ENCODE measurements around the gene SRPK2.
"Not testable (repeated sequence)": the region's sequence is repeated elsewhere in the genome, so short reads cannot be mapped to it uniquely, and the experiment has no call there.

SRPK2 gene

DNA sequence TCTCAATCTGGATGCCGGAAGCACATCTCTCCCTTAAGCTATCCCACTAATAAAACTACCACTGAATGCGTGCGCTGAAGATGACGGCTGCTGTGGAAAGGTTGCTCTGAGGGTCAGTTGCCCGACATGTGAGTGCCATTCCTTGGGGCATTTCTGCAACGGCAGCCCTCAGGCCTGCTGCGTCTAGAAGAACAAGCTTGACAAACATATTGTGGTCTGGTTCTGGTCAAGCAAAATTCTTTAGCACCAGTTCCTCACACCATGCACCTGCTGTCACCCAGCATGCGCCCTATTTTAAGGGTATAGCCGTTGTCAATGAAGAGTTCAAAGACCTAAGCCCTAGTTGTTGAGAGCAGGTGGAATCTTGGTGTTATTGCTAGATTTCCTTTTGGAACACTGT is 184.2 kb downstream of the SRPK2 start:
- Histone ChIP-seq H3K27ac (no peak overlapping the region), H3K4me2 (no peak overlapping the region), H3K9ac (no peak overlapping the region), H4K20me1 (peaks cover 41% of the 10 kb centered on the region), H3K9me3 (no peaks in the 10 kb centered on the region), H3K36me3 (peaks cover 39% of the 10 kb centered on the region), H3K4me3 (no peak overlapping the region), H3K27me3 (no peaks in the 10 kb centered on the region), H3K4me1 (peaks cover 7% of the 10 kb centered on the region)
- no peak for TF ChIP-seq Cebpa-rat (IDR thresholded peaks at IDR 0.05)

- Histone ChIP-seq H3K9me3 (no peaks in the 10 kb centered on the region), H4K20me1 (peaks cover 35% of the 10 kb centered on the region), H3K36me3 (peaks cover 39% of the 10 kb centered on the region), H3K4me2 (no peak overlapping the region), H3K4me1 (peaks cover 4% of the 10 kb centered on the region), H3K9ac (no peak overlapping the region), H3K27ac (no peak overlapping the region), H3K4me3 (no peak overlapping the region), H3K27me3 (no peaks in the 10 kb centered on the region)
- no peak for TF ChIP-seq Cebpa-rat (IDR thresholded peaks at IDR 0.05)
These were observed 186.1 kb downstream of the SRPK2 start for GRCh38 chr7:105202616-105203015.

DNA sequence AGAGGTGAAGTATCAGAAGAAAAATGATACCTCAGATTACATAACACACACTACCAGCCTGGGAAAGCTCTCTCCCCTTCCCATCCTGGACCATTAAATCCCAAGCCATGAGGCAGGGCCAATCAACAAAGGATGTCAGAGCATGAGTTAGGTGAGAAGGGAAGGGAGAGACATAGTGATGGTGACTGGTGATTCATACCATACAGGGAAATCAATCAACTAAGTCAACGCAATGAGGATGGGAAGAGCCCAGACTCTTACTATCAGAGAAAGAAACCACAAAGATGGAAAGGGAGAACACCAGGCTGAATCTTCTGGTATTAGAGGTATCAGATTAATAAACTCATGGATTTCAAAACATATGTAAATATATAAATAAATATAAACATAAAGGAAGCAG is 189.3 kb downstream of the SRPK2 start:
- H3K4me3 ChIP-seq = no peak overlapping the region
- TF ChIP-seq Cebpa-rat (IDR thresholded peaks at IDR 0.05) = no peak
- no peaks in the 10 kb centered on the region for H3K9me3 ChIP-seq
- peaks cover 37% of the 10 kb centered on the region for H3K36me3 ChIP-seq
- no peak overlapping the region for H3K4me2 ChIP-seq
- no peak overlapping the region for H3K9ac ChIP-seq
- peaks cover 8% of the 10 kb centered on the region for H4K20me1 ChIP-seq
- H3K27ac ChIP-seq = no peak overlapping the region
- no peaks in the 10 kb centered on the region for H3K27me3 ChIP-seq
- H3K4me1 ChIP-seq = no peaks in the 10 kb centered on the region

DNA sequence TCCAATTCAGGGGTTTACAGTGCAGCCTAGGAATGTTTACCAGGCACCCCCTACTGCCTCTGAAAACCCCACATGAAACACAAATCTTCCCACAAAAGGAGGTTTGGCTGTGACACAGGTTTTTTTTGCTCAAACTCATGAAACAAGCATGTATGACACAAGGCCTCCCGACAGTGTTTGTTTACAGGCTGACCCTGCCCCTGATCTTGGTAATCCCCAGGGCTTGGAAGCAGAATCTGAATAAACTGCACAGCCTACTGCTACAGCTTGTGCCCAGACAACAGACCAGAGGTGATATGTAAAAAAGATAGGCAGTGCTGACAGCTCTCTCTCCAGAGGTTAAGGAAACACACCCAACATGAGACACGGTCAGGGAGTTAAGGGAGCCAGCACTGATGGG is 190.5 kb downstream of the SRPK2 start:
- Histone ChIP-seq H3K27ac (no peak overlapping the region), H3K4me3 (no peak overlapping the region), H4K20me1 (peaks cover 5% of the 10 kb centered on the region; the same call in 1 of the 2 replicates), H3K4me2 (no peak overlapping the region), H3K9ac (no peak overlapping the region), H3K9me3 (no peaks in the 10 kb centered on the region), H3K4me1 (no peaks in the 10 kb centered on the region), H3K36me3 (peaks cover 33% of the 10 kb centered on the region), H3K27me3 (no peaks in the 10 kb centered on the region)
- TF ChIP-seq Cebpa-rat (IDR thresholded peaks at IDR 0.05) = no peak

DNA sequence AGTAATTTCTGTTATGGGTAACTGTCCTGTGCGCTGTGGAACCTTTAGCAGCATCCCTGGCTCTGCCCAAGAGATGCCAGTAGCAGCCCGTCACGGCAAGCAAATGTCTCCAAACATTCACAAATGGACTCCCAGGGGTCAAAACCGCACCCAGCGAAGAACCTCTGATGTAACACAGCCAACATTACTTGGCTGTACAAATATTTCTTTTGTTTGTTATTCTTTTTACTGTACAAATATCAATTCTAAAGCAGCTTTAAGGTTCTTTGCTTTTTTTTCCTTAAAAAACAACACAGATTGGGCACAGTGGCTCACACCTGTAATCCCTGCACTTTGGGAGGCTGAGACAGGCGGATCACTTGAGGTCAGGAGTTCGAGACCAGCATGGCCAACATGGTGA is 192.2 kb downstream of the SRPK2 start:
- no peak overlapping the region for H3K4me3 ChIP-seq
- no peak overlapping the region for H3K27ac ChIP-seq
- peaks cover 1% of the 10 kb centered on the region; the same call in 1 of the 2 replicates for H4K20me1 ChIP-seq
- H3K4me1 ChIP-seq = no peaks in the 10 kb centered on the region
- no peaks in the 10 kb centered on the region for H3K27me3 ChIP-seq
- no peak for TF ChIP-seq Cebpa-rat (IDR thresholded peaks at IDR 0.05)
- no peaks in the 10 kb centered on the region for H3K9me3 ChIP-seq
- no peak overlapping the region for H3K4me2 ChIP-seq
- no peak overlapping the region for H3K9ac ChIP-seq
- peaks cover 20% of the 10 kb centered on the region for H3K36me3 ChIP-seq

DNA sequence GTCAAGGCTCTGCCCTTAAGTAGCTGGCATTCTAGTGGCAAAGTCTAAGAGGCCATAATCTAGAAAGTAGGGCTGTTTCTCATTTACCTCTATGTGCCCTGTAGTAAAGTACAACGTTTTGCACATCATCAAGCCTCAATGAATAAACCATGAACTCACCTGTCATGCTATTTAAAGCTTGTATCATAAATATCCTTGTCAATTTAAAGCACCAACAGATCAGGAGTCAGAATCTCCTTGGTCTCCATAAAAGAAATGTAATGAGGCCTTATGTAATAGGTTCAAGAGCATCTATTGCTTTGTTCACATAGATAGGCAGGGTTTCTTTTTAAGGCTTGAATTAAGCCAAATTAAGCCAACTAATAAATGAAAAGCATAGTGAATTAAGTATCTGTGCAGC is 192.8 kb downstream of the SRPK2 start:
- Histone ChIP-seq H3K4me3 (no peak overlapping the region), H3K27ac (no peak overlapping the region), H3K4me2 (no peak overlapping the region), H4K20me1 (no peaks in the 10 kb centered on the region), H3K4me1 (no peaks in the 10 kb centered on the region), H3K9me3 (no peaks in the 10 kb centered on the region), H3K36me3 (peaks cover 15% of the 10 kb centered on the region), H3K27me3 (no peaks in the 10 kb centered on the region), H3K9ac (no peak overlapping the region)
- no peak for TF ChIP-seq Cebpa-rat (IDR thresholded peaks at IDR 0.05)

- H3K9me3 ChIP-seq, H3K27me3 ChIP-seq, H3K36me3 ChIP-seq, H4K20me1 ChIP-seq, H3K9ac ChIP-seq, H3K27ac ChIP-seq, H3K4me2 ChIP-seq, H3K4me1 ChIP-seq, H3K4me3 ChIP-seq: not testable (repeated sequence)
These were observed 193.8 kb downstream of the SRPK2 start for GRCh38 chr7:105194959-105195358.

DNA sequence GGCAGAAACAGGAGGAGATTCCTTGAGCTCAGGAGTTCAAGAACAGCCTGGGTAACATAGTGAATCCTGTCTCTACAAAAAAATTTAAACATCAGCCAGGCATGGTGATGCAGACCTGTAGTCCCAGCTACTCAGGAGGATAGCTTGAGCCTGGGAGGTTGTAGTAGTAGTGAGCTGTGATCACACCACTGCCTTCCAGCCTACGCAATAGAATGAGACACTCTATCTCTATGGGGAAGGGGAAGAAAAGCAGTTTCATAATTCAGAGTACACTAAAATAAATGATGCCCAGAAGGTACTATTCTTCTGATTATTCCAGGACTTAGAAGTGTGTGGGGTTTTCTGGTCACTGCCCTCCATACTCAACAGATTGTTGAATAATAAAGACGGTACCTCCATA is 197.4 kb downstream of the SRPK2 start:
- H4K20me1 ChIP-seq = no peaks in the 10 kb centered on the region; the same call in 1 of the 2 replicates
- no peak overlapping the region for H3K4me3 ChIP-seq
- no peak overlapping the region for H3K4me2 ChIP-seq
- H3K36me3 ChIP-seq = peaks cover 4% of the 10 kb centered on the region; the same call in 1 of the 2 replicates
- no peak for TF ChIP-seq Cebpa-rat (IDR thresholded peaks at IDR 0.05)
- no peaks in the 10 kb centered on the region for H3K9me3 ChIP-seq
- no peak overlapping the region for H3K9ac ChIP-seq
- no peaks in the 10 kb centered on the region for H3K27me3 ChIP-seq
- no peaks in the 10 kb centered on the region for H3K4me1 ChIP-seq
- H3K27ac ChIP-seq = no peak overlapping the region

DNA sequence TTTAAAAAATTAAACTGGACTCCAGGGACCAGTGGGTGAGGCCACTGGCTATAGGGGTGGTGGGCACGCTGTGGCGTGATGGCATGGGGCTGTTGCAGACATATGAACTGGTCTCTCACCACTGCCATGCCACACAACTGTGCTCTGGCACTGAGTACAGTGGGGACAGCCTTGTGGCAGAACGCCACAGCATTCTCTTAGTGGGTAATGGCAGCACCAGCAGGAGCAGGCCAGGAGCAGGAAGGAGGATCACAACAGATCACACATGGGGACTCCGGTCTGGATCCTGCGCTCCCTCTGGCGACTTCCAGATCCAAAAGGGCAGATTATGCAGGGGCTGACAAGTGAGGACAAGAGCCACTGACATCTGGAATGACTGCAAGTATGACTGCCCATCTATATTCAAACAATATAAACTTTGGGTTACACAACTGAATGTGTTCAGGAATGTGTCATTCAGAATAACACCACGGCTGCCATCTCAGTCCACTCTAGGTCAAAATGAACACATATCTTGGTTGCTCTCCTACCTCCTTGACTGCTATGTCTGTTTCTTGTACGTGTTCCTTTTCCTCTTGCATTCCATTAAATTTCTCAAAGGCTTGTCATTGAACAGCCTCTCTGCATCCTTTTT is 198.7 kb downstream of the SRPK2 start:
- no peak for TF ChIP-seq Cebpa-rat (IDR thresholded peaks at IDR 0.05)
- no peaks in the 10 kb centered on the region for H3K4me1 ChIP-seq
- H3K4me3 ChIP-seq = no peak overlapping the region
- no peak overlapping the region for H3K27ac ChIP-seq
- H3K9ac ChIP-seq = no peak overlapping the region
- H3K36me3 ChIP-seq = peaks cover 4% of the 10 kb centered on the region; the same call in 1 of the 2 replicates
- no peaks in the 10 kb centered on the region for H3K9me3 ChIP-seq
- no peak overlapping the region for H3K4me2 ChIP-seq
- no peaks in the 10 kb centered on the region; the same call in 1 of the 2 replicates for H4K20me1 ChIP-seq
- H3K27me3 ChIP-seq = no peaks in the 10 kb centered on the region

GRCh38 chr7:105188201-105188600 is 200.5 kb downstream of the SRPK2 start:
- H3K4me1 ChIP-seq = no peaks in the 10 kb centered on the region
- H3K9ac ChIP-seq = no peak overlapping the region
- H3K36me3 ChIP-seq = peaks cover 4% of the 10 kb centered on the region; the same call in 1 of the 2 replicates
- H3K27me3 ChIP-seq = no peaks in the 10 kb centered on the region
- no peaks in the 10 kb centered on the region for H3K9me3 ChIP-seq
- no peak overlapping the region for H3K4me3 ChIP-seq
- no peak overlapping the region for H3K27ac ChIP-seq
- no peak for TF ChIP-seq Cebpa-rat (IDR thresholded peaks at IDR 0.05)
- no peaks in the 10 kb centered on the region; the same call in 1 of the 2 replicates for H4K20me1 ChIP-seq
- H3K4me2 ChIP-seq = no peak overlapping the region

Measured in BLaER1 (cell line).